K562 (cell line): ENCODE results near the gene ZNF598. TPM values are rescaled to one million over a fixed set of nuclear protein-coding genes. Genes with fewer than 3 reads are reported as not detected.

ENCODE experiments used
- ATF2 ChIP-seq: sonication (generic); formaldehyde crosslinking; IDR thresholded peaks from 2 replicates; pipeline ENCODE4 v1.8.1; 2022; ENCODE audit warnings: missing genetic modification reagents
- HSF4 ChIP-seq: fragments of 250-450 bp; sonication (Bioruptor Pico); IDR thresholded peaks from 2 replicates; pipeline ENCODE4 v2.1.2; 2022; ENCODE audit warnings: mild to moderate bottlenecking, moderate library complexity, borderline replicate concordance
- KLF16 ChIP-seq: IDR thresholded peaks from 2 replicates; pipeline ENCODE4 v1.6.1; 2016; ENCODE audit warnings: antibody characterized with exemption
- NRF1 ChIP-seq, 2 experiments: fragments of 450-650 bp; IDR thresholded peaks in 1 of 2; conservative IDR thresholded peaks in 1 of 2; 2 replicates each; pipeline ENCODE4 v1.6.1; 2014; ENCODE audit warnings: mild to moderate bottlenecking in 2 of 2
- PHF8 ChIP-seq: fragments of 200-600 bp; sonication (generic); IDR thresholded peaks from 2 replicates; pipeline ENCODE4 v1.6.1; 2012; ENCODE audit warnings: mixed run types, mild to moderate bottlenecking, inconsistent platforms, low read length, moderate library complexity, borderline replicate concordance
- PTTG1 ChIP-seq: fragments of 450-650 bp; IDR thresholded peaks from 2 replicates; pipeline ENCODE4 v1.6.1; 2016; ENCODE audit warnings: low read depth, mild to moderate bottlenecking, missing genetic modification characterization, missing compliant biosample characterization
- RB1 ChIP-seq: fragments of 450-650 bp; IDR thresholded peaks from 2 replicates; pipeline ENCODE4 v1.6.1; 2017; ENCODE audit warnings: low read depth, mild to moderate bottlenecking
- TSC22D4 ChIP-seq: fragments of 450-650 bp; IDR thresholded peaks from 2 replicates; pipeline ENCODE4 v1.6.1; 2016; ENCODE audit warnings: missing genetic modification characterization, missing biosample characterization, control low read depth
- ZKSCAN1 ChIP-seq: fragments of 150-350 bp; IDR thresholded peaks from 2 replicates; pipeline ENCODE4 v1.6.1; 2016; ENCODE audit warnings: low read depth, low read length
- ZNF184 ChIP-seq: sonication (generic); formaldehyde crosslinking; IDR thresholded peaks from 2 replicates; pipeline ENCODE4 v1.5.0; 2020; ENCODE audit warnings: missing genetic modification reagents
- ZNF77 ChIP-seq: fragments of 250-450 bp; sonication (Bioruptor Pico); IDR thresholded peaks from 2 replicates; pipeline ENCODE4 v1.5.0; 2020
- polyA plus RNA-seq, 8 experiments: library from polyadenylated mRNA; depleted of rRNA in 4 of 8; stranded (reverse) in 5 of 8; unstranded in 3 of 8; fragments of >200 nt; fragmentation: Nextera tagmentation in 2 of 8; fragmentation: Illumina TruSeq in 1 of 8; extraction: Ambion mirVana in 2 of 8; extraction: Trizol in 1 of 8; gene quantifications; 2 replicates each; pipeline versions ENCODE4 v1.2.1 to v1.2.3, GENCODE V29; 2011 to 2014; ENCODE audit warnings: inconsistent platforms in 1 of 8, missing spikeins in 1 of 8
- total RNA-seq, 7 experiments: library from RNA; depleted of rRNA in 6 of 7; stranded (reverse); fragments of >200 nt in 6 of 7; fragmentation: Illumina TruSeq in 2 of 7; extraction: Trizol in 2 of 7; gene quantifications; 2 replicates each; pipeline versions ENCODE4 v1.2.1 to v1.2.3, GENCODE V29; 2011 to 2021; ENCODE audit warnings: low replicate concordance in 1 of 7
- TF ChIP-seq, protein P1 (sequence below), 2 experiments: fragments of 200-800 bp in 1 of 2; sonication (Bioruptor generic) in 1 of 2; sonication (generic) in 1 of 2; formaldehyde crosslinking in 1 of 2; IDR thresholded peaks in 1 of 2; conservative IDR thresholded peaks in 1 of 2; 2 replicates each; pipeline versions ENCODE4 v1.5.0 to v1.6.1; 2016 to 2020; ENCODE audit warnings: missing compliant biosample characterization in 1 of 2, missing genetic modification characterization in 1 of 2, missing genetic modification reagents in 1 of 2
- TF ChIP-seq, protein P2 (sequence below): fragments of 250-450 bp; sonication (Bioruptor Pico); IDR thresholded peaks from 2 replicates; pipeline ENCODE4 v1.5.0; 2020; ENCODE audit warnings: mild to moderate bottlenecking, borderline replicate concordance
- TF ChIP-seq, protein P3 (sequence below), 2 experiments: IDR thresholded peaks in 1 of 2; conservative IDR thresholded peaks in 1 of 2; 2 replicates each; pipeline ENCODE4 v1.6.1; 2016; ENCODE audit warnings: low read depth in 2 of 2, mild to moderate bottlenecking in 1 of 2, missing compliant biosample characterization in 1 of 2, missing genetic modification characterization in 1 of 2, moderate library complexity in 1 of 2
- TF ChIP-seq, protein P4 (sequence below): conservative IDR thresholded peaks from 2 replicates; pipeline ENCODE4 v1.6.1; 2011; ENCODE audit warnings: low read depth, mild to moderate bottlenecking, low read length; ENCODE audit not compliant: control insufficient read depth

ZNF598 gene
- total and polyA plus RNA-seq, 9 of the 15 experiments (the other 6 are each of a cell fraction or from before 2014, with no cell fraction given): 0.11 to 115 (median 29.6) TPM

DNA sequence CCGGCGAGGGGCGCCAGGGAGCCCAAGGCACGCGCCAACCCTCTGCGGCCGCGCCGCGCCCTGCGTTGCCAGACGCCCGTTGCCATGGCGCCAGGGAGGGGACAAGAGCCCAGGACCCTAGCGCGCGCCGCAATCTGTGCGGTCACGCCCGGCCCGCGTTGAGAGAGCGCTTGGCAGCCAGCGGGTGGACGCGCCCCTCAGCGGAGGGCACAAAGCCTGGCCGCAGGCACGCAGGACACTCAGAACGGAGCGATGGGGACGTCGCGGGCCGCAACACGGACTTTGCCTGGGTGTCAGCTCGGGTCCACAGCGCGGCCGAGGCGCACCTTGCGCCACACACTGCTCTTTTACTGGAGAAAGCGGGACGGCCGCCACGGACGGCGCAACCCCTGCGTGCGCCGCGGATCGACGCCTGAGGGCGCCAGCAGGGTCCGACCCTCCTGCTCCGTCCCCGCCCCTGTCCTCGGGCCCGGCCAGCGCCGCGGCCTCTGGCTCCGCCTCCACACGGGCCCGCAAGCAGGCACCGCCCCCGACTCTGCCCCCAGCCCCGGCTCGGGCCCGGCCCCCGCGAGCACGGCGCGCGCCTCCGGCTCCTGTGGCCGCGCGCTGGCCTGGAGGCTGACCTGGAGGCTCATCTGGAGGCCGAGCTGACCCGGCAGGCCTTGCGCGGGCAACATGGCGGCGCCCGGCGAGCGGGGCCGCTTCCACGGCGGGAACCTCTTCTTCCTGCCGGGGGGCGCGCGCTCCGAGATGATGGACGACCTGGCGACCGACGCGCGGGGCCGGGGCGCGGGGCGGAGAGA lies 25.9 kb downstream of the ZNF598 start, which contains the start of gene GFER (continued):
- TF ChIP-seq ATF2 (CRISPR knock-in tag) (no peak), PHF8 (peak; percentile 87; the same call in 1 of the 2 replicates), HSF4 (CRISPR knock-in tag) (no peak), KLF16 (no peak), ZNF184 (no peak), ZNF77 (CRISPR knock-in tag) (no peak), ZKSCAN1 (0 out of 2 replicates have a peak, but pooled peaks have one; percentile 41), PTTG1 (tag) (no peak), RB1 (peak; percentile 94), NRF1 (conservative IDR thresholded peaks at IDR 0.05 in 1 of 2, IDR thresholded peaks at IDR 0.05 in 1 of 2) (peak; percentile 81 to 85), TSC22D4 (no peak)
- TF ChIP-seq, protein P1, sequence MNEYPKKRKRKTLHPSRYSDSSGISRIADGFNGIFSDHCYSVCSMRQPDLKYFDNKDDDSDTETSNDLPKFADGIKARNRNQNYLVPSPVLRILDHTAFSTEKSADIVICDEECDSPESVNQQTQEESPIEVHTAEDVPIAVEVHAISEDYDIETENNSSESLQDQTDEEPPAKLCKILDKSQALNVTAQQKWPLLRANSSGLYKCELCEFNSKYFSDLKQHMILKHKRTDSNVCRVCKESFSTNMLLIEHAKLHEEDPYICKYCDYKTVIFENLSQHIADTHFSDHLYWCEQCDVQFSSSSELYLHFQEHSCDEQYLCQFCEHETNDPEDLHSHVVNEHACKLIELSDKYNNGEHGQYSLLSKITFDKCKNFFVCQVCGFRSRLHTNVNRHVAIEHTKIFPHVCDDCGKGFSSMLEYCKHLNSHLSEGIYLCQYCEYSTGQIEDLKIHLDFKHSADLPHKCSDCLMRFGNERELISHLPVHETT (CRISPR knock-in tag; conservative IDR thresholded peaks at IDR 0.05 in 1 of 2, IDR thresholded peaks at IDR 0.05 in 1 of 2): peak in 1 of 2 experiments; percentile 95; a peak in 2 of 4 replicates
- TF ChIP-seq, protein P2, sequence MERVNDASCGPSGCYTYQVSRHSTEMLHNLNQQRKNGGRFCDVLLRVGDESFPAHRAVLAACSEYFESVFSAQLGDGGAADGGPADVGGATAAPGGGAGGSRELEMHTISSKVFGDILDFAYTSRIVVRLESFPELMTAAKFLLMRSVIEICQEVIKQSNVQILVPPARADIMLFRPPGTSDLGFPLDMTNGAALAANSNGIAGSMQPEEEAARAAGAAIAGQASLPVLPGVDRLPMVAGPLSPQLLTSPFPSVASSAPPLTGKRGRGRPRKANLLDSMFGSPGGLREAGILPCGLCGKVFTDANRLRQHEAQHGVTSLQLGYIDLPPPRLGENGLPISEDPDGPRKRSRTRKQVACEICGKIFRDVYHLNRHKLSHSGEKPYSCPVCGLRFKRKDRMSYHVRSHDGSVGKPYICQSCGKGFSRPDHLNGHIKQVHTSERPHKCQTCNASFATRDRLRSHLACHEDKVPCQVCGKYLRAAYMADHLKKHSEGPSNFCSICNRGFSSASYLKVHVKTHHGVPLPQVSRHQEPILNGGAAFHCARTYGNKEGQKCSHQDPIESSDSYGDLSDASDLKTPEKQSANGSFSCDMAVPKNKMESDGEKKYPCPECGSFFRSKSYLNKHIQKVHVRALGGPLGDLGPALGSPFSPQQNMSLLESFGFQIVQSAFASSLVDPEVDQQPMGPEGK (CRISPR knock-in tag): no peak
- TF ChIP-seq, protein P3, sequence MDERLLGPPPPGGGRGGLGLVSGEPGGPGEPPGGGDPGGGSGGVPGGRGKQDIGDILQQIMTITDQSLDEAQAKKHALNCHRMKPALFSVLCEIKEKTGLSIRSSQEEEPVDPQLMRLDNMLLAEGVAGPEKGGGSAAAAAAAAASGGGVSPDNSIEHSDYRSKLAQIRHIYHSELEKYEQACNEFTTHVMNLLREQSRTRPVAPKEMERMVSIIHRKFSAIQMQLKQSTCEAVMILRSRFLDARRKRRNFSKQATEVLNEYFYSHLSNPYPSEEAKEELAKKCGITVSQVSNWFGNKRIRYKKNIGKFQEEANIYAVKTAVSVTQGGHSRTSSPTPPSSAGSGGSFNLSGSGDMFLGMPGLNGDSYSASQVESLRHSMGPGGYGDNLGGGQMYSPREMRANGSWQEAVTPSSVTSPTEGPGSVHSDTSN (CRISPR knock-in tag; IDR thresholded peaks at IDR 0.05; ENCODE audit: low read depth): no peak
- TF ChIP-seq, protein P3 (tag; conservative IDR thresholded peaks at IDR 0.05; ENCODE audit: low read depth): no peak
- TF ChIP-seq, protein P4, sequence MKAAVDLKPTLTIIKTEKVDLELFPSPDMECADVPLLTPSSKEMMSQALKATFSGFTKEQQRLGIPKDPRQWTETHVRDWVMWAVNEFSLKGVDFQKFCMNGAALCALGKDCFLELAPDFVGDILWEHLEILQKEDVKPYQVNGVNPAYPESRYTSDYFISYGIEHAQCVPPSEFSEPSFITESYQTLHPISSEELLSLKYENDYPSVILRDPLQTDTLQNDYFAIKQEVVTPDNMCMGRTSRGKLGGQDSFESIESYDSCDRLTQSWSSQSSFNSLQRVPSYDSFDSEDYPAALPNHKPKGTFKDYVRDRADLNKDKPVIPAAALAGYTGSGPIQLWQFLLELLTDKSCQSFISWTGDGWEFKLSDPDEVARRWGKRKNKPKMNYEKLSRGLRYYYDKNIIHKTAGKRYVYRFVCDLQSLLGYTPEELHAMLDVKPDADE: peak; percentile 73
